ENCODE data around the gene PLA2G2E. TPM values are rescaled to one million over a fixed set of nuclear protein-coding genes. Genes with fewer than 3 reads are reported as not detected.

Gene PLA2G2E
- total and polyA plus RNA-seq, 2 donors (not counting 1 experiment from before 2014, with no cell fraction given), result not detected

DNA sequence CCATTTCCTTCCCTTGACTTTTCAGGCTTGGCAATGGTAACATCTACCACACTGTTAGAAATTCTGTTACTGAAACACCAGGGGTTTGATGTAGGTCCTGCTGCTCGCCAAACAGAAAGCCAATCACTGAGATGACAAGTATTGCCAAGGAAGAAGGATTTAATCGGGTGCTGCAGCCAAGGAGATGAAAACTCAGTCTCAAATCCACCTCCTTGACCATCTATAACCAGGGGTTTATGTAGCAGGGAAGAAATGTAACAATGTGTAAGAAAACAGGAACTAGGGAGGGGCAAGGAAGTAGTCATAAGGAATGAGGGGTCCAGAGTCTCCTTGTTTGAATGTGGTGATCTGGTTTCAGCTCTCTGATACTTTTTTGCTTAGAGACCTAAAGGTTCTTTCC is 30.6 kb upstream of the PLA2G2E start:
- H4K20me1 ChIP-seq (ENCODE audit: control insufficient read depth, extremely low read depth, insufficient read depth, low read length), result no peaks in the 10 kb centered on the region
- no peak overlapping the region for H3K4me2 ChIP-seq (ENCODE audit: extremely low read depth, insufficient read depth, low read length)
- DNase-seq (ENCODE audit: low read depth in 2 of 2), result no peak
- no peak overlapping the region for H3K9ac ChIP-seq (ENCODE audit: insufficient read depth, low read length)
- H2AFZ ChIP-seq (ENCODE audit: low read length), result no peak overlapping the region
- no peaks in the 10 kb centered on the region for H3K9me3 ChIP-seq (ENCODE audit: control insufficient read depth, insufficient read depth, low read depth, low read length)
- no peaks in the 10 kb centered on the region for H3K36me3 ChIP-seq (ENCODE audit: control insufficient read depth, insufficient read depth, low read length)
- TF ChIP-seq, protein P1, sequence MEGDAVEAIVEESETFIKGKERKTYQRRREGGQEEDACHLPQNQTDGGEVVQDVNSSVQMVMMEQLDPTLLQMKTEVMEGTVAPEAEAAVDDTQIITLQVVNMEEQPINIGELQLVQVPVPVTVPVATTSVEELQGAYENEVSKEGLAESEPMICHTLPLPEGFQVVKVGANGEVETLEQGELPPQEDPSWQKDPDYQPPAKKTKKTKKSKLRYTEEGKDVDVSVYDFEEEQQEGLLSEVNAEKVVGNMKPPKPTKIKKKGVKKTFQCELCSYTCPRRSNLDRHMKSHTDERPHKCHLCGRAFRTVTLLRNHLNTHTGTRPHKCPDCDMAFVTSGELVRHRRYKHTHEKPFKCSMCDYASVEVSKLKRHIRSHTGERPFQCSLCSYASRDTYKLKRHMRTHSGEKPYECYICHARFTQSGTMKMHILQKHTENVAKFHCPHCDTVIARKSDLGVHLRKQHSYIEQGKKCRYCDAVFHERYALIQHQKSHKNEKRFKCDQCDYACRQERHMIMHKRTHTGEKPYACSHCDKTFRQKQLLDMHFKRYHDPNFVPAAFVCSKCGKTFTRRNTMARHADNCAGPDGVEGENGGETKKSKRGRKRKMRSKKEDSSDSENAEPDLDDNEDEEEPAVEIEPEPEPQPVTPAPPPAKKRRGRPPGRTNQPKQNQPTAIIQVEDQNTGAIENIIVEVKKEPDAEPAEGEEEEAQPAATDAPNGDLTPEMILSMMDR (conservative IDR thresholded peaks at IDR 0.05 in 1 of 2, IDR thresholded peaks at IDR 0.05 in 1 of 2; ENCODE audit: low read depth in 1 of 2, low read length in 2 of 2), result no peak
- TF ChIP-seq EZH2 (IDR thresholded peaks at IDR 0.05; ENCODE audit: low read length, missing control alignments), result no peak
- no peak overlapping the region for H3K27ac ChIP-seq (ENCODE audit: insufficient read depth, low read length)
- H3K27me3 ChIP-seq (ENCODE audit: control insufficient read depth, insufficient read depth, low read length), result peaks cover 16% of the 10 kb centered on the region
- no peaks in the 10 kb centered on the region for H3K4me1 ChIP-seq (ENCODE audit: control insufficient read depth, extremely low read depth, insufficient read depth, low read length)
- H3K79me2 ChIP-seq (ENCODE audit: control insufficient read depth, insufficient read depth, low read length), result no peaks in the 10 kb centered on the region
- no peak overlapping the region for H3K4me3 ChIP-seq (replicated peaks in 1 of 4; ENCODE audit: control extremely low read depth in 1 of 4, insufficient read depth in 1 of 4, low read depth in 3 of 4, low read length in 4 of 4)

DNA sequence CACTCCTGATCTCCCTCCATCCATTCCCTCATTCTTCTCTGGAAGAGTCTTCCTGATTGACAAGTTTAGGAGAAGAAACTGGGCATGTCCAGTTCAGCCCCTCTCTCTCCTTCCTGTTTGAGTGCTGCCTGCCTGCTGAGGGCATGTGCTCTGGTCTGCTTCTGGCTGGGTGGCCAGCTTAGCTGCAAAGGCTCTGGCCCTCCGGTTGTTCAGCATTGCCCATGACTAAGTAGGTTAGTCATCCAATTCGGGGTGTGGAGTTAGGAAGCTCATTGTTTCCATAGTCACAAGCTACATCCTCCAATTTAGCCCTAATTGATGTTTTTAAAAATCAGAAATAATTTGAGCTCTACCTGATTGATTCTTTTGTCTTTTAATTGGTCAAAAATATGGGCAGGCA is 25.6 kb upstream of the PLA2G2E start:
- H3K4me2 ChIP-seq (ENCODE audit: extremely low read depth, insufficient read depth, low read length), result no peak overlapping the region
- no peaks in the 10 kb centered on the region for H3K9me3 ChIP-seq (ENCODE audit: control insufficient read depth, insufficient read depth, low read depth, low read length)
- H3K4me1 ChIP-seq (ENCODE audit: control insufficient read depth, extremely low read depth, insufficient read depth, low read length), result no peaks in the 10 kb centered on the region
- DNase-seq (ENCODE audit: low read depth in 2 of 2), result peak; percentile 60 to 88
- no peak for TF ChIP-seq EZH2 (IDR thresholded peaks at IDR 0.05; ENCODE audit: low read length, missing control alignments)
- TF ChIP-seq, protein P1 (conservative IDR thresholded peaks at IDR 0.05 in 1 of 2, IDR thresholded peaks at IDR 0.05 in 1 of 2; ENCODE audit: low read depth in 1 of 2, low read length in 2 of 2), result no peak
- H4K20me1 ChIP-seq (ENCODE audit: control insufficient read depth, extremely low read depth, insufficient read depth, low read length), result no peaks in the 10 kb centered on the region
- peaks cover 4% of the 10 kb centered on the region for H3K27me3 ChIP-seq (ENCODE audit: control insufficient read depth, insufficient read depth, low read length)
- no peaks in the 10 kb centered on the region for H3K36me3 ChIP-seq (ENCODE audit: control insufficient read depth, insufficient read depth, low read length)
- no peak overlapping the region for H3K9ac ChIP-seq (ENCODE audit: insufficient read depth, low read length)
- H3K79me2 ChIP-seq (ENCODE audit: control insufficient read depth, insufficient read depth, low read length), result no peaks in the 10 kb centered on the region
- H3K4me3 ChIP-seq (replicated peaks in 1 of 4; ENCODE audit: control extremely low read depth in 1 of 4, insufficient read depth in 1 of 4, low read depth in 3 of 4, low read length in 4 of 4), result no peak overlapping the region
- H3K27ac ChIP-seq (ENCODE audit: insufficient read depth, low read length), result no peak overlapping the region
- H2AFZ ChIP-seq (ENCODE audit: low read length), result peak overlapping the region; percentile 47

DNA sequence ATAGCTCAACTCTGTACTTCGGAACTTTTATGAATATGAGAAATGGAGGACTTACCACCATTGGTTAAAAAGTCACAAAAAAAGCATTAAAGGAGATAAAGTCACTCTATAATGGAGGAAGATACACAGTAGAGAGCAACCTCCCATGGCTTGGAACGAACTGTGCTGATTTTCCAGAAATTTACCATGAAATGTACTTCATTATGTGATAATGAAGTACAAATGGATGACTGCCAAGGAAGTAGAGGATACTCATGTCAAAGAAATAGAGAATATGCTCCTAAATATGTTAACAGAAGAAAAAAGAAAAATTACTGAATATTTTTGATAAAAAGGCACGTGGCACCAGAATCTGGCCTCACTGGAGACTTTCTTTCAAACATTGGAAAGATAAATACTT is 23.6 kb upstream of the PLA2G2E start:
- no peak overlapping the region for H3K27ac ChIP-seq (ENCODE audit: insufficient read depth, low read length)
- no peaks in the 10 kb centered on the region for H3K36me3 ChIP-seq (ENCODE audit: control insufficient read depth, insufficient read depth, low read length)
- H3K4me1 ChIP-seq (ENCODE audit: control insufficient read depth, extremely low read depth, insufficient read depth, low read length), result no peaks in the 10 kb centered on the region
- H3K4me3 ChIP-seq (replicated peaks in 1 of 4; ENCODE audit: control extremely low read depth in 1 of 4, insufficient read depth in 1 of 4, low read depth in 3 of 4, low read length in 4 of 4), result no peak overlapping the region
- no peak overlapping the region for H2AFZ ChIP-seq (ENCODE audit: low read length)
- no peaks in the 10 kb centered on the region for H3K9me3 ChIP-seq (ENCODE audit: control insufficient read depth, insufficient read depth, low read depth, low read length)
- no peak overlapping the region for H3K4me2 ChIP-seq (ENCODE audit: extremely low read depth, insufficient read depth, low read length)
- no peak overlapping the region for H3K9ac ChIP-seq (ENCODE audit: insufficient read depth, low read length)
- no peaks in the 10 kb centered on the region for H3K79me2 ChIP-seq (ENCODE audit: control insufficient read depth, insufficient read depth, low read length)
- TF ChIP-seq, protein P1 (conservative IDR thresholded peaks at IDR 0.05 in 1 of 2, IDR thresholded peaks at IDR 0.05 in 1 of 2; ENCODE audit: low read depth in 1 of 2, low read length in 2 of 2), result no peak
- no peak for TF ChIP-seq EZH2 (IDR thresholded peaks at IDR 0.05; ENCODE audit: low read length, missing control alignments)
- peaks cover 4% of the 10 kb centered on the region for H3K27me3 ChIP-seq (ENCODE audit: control insufficient read depth, insufficient read depth, low read length)
- no peak for DNase-seq (ENCODE audit: low read depth in 2 of 2)
- no peaks in the 10 kb centered on the region for H4K20me1 ChIP-seq (ENCODE audit: control insufficient read depth, extremely low read depth, insufficient read depth, low read length)
